HepG2 (cell line): ENCODE measurements around the gene NAGS. TPM values are rescaled to one million over a fixed set of nuclear protein-coding genes. Genes with fewer than 3 reads are reported as not detected.
A peak's percentile ranks its signal among the peaks of the same experiment; 100 is the strongest.

Source experiments
- ATF1 ChIP-seq: IDR thresholded peaks from 2 replicates; pipeline ENCODE4 v1.6.1; 2016; ENCODE audit warnings: mild to moderate bottlenecking, control low read depth
- FOSL2 ChIP-seq: sonication (generic); formaldehyde crosslinking; IDR thresholded peaks from 2 replicates; pipeline ENCODE4 v1.4.0; 2020; ENCODE audit warnings: missing genetic modification reagents
- HDAC2 ChIP-seq: sonication (generic); formaldehyde crosslinking; IDR thresholded peaks from 2 replicates; pipeline ENCODE4 v1.4.0; 2020; ENCODE audit warnings: missing genetic modification reagents
- KDM2A ChIP-seq: sonication (generic); formaldehyde crosslinking; IDR thresholded peaks from 2 replicates; pipeline ENCODE4 v1.4.0; 2020; ENCODE audit warnings: low read depth, missing genetic modification reagents, borderline replicate concordance
- SAP130 ChIP-seq: IDR thresholded peaks from 2 replicates; pipeline ENCODE4 v1.6.1; 2016; ENCODE audit warnings: low read depth
- SOX13 ChIP-seq, 3 experiments: fragments of 450-650 bp in 1 of 3; sonication (generic) in 1 of 3; formaldehyde crosslinking in 1 of 3; IDR thresholded peaks in 2 of 3; conservative IDR thresholded peaks in 1 of 3; 2 replicates each; pipeline versions ENCODE4 v1.5.0 to v1.6.1; 2016 to 2020; ENCODE audit warnings: antibody characterized with exemption in 1 of 3, mild to moderate bottlenecking in 1 of 3, missing compliant biosample characterization in 1 of 3, missing genetic modification reagents in 1 of 3, moderate library complexity in 1 of 3
- YEATS4 ChIP-seq: sonication (generic); formaldehyde crosslinking; IDR thresholded peaks from 2 replicates; pipeline ENCODE4 v1.4.0; 2020; ENCODE audit warnings: missing genetic modification reagents, borderline replicate concordance
- ZFX ChIP-seq: sonication (generic); formaldehyde crosslinking; IDR thresholded peaks from 2 replicates; pipeline ENCODE4 v1.4.0; 2020; ENCODE audit warnings: mild to moderate bottlenecking, low read depth, missing genetic modification reagents, moderate library complexity
- ZNF574 ChIP-seq: sonication (generic); formaldehyde crosslinking; IDR thresholded peaks from 2 replicates; pipeline ENCODE4 v1.4.0; 2020; ENCODE audit warnings: missing genetic modification reagents
- ZSCAN20 ChIP-seq: sonication (generic); formaldehyde crosslinking; IDR thresholded peaks from 2 replicates; pipeline ENCODE4 v1.4.0; 2020; ENCODE audit warnings: missing genetic modification reagents, mild to moderate bottlenecking, borderline replicate concordance
- ZSCAN9 ChIP-seq: IDR thresholded peaks from 2 replicates; pipeline ENCODE4 v1.6.1; 2016; ENCODE audit warnings: borderline replicate concordance
- polyA plus RNA-seq, 8 experiments: library from polyadenylated mRNA; depleted of rRNA in 3 of 8; stranded (reverse) in 7 of 8; unstranded in 1 of 8; fragments of >200 nt; fragmentation: Illumina TruSeq in 4 of 8; extraction: Trizol in 4 of 8; gene quantifications; 2 replicates each; pipeline versions ENCODE4 v1.2.1 to v1.2.3, GENCODE V29; 2011 to 2016; ENCODE audit warnings: low read depth in 4 of 8, missing spikeins in 1 of 8, mixed read lengths in 1 of 8; ENCODE audit not compliant: insufficient read depth in 1 of 8
- total RNA-seq, 5 experiments: library from RNA; depleted of rRNA; stranded (reverse); fragments of >200 nt; fragmentation: Illumina TruSeq; extraction: Trizol; gene quantifications; 2 replicates each; pipeline ENCODE4 v1.2.3, GENCODE V29; 2016; ENCODE audit warnings: low read depth in 1 of 5
- TF ChIP-seq, protein P1 (sequence below), 2 experiments: sonication (generic) in 1 of 2; formaldehyde crosslinking in 1 of 2; IDR thresholded peaks; 2 replicates each; pipeline versions ENCODE4 v1.4.0 to v1.6.1; 2016 to 2020; ENCODE audit warnings: borderline replicate concordance in 1 of 2, low read depth in 1 of 2, mild to moderate bottlenecking in 1 of 2, missing genetic modification reagents in 1 of 2
- TF ChIP-seq, protein P2 (sequence below): sonication (generic); formaldehyde crosslinking; IDR thresholded peaks from 2 replicates; pipeline ENCODE4 v1.5.0; 2020; ENCODE audit warnings: mild to moderate bottlenecking, missing genetic modification reagents, borderline replicate concordance

The NAGS gene
- total and polyA plus RNA-seq, 2 of the 13 experiments (the other 11 are each of a cell fraction or from before 2014, with no cell fraction given): 4.3 to 5.1 TPM

DNA sequence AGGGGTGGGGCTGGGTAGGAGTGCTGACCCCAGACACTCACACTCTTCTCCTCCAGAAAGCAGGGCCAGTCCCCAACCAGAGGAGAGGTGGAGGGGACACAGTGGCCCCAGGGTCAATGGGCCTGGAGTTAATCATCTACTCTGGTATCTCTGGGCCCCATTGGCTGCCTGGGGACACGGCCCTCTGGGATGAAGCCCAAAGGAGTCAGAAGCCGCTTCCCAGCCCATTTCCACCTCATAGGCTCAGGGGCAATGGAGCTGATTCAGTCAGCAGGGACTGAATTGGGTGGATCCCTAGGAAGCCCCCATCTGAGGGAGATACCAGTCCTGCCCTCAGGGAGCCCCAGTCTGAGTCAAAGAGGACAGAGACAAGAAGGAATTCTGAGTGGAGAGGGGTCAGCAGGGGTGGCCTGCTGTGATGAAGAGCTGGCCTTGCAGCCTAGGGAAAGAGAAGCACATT lies 2.9 kb upstream of the NAGS start (continued):
- TF ChIP-seq FOSL2 (CRISPR knock-in tag): peak; percentile 59; the same call in 1 of the 2 replicates
- peak; percentile 77 for TF ChIP-seq ZFX
- TF ChIP-seq, protein P1, sequence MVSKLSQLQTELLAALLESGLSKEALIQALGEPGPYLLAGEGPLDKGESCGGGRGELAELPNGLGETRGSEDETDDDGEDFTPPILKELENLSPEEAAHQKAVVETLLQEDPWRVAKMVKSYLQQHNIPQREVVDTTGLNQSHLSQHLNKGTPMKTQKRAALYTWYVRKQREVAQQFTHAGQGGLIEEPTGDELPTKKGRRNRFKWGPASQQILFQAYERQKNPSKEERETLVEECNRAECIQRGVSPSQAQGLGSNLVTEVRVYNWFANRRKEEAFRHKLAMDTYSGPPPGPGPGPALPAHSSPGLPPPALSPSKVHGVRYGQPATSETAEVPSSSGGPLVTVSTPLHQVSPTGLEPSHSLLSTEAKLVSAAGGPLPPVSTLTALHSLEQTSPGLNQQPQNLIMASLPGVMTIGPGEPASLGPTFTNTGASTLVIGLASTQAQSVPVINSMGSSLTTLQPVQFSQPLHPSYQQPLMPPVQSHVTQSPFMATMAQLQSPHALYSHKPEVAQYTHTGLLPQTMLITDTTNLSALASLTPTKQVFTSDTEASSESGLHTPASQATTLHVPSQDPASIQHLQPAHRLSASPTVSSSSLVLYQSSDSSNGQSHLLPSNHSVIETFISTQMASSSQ (IDR thresholded peaks at IDR 0.05; ENCODE audit: low read depth): peak; percentile 96
- TF ChIP-seq, protein P1 (CRISPR knock-in tag; IDR thresholded peaks at IDR 0.05; ENCODE audit: borderline replicate concordance): peak; percentile 96
- TF ChIP-seq KDM2A (CRISPR knock-in tag): peak; percentile 23; the same call in 1 of the 2 replicates
- no peak for TF ChIP-seq ATF1 (CRISPR knock-in tag)
- peak; percentile 90 for TF ChIP-seq SAP130 (CRISPR knock-in tag)
- peak; percentile 32; the same call in 1 of the 2 replicates for TF ChIP-seq HDAC2 (CRISPR knock-in tag)
- TF ChIP-seq ZSCAN20 (CRISPR knock-in tag): peak; percentile 97
- TF ChIP-seq SOX13 (IDR thresholded peaks at IDR 0.05): no peak
- TF ChIP-seq SOX13 (CRISPR knock-in tag; conservative IDR thresholded peaks at IDR 0.05 in 1 of 2, IDR thresholded peaks at IDR 0.05 in 1 of 2): peak in 1 of 2 experiments; percentile 49; a peak in 1 of 4 replicates
- peak; percentile 51; the same call in 1 of the 2 replicates for TF ChIP-seq ZNF574 (CRISPR knock-in tag)
- peak; percentile 70 for TF ChIP-seq ZSCAN9 (CRISPR knock-in tag)
- TF ChIP-seq, protein P2, sequence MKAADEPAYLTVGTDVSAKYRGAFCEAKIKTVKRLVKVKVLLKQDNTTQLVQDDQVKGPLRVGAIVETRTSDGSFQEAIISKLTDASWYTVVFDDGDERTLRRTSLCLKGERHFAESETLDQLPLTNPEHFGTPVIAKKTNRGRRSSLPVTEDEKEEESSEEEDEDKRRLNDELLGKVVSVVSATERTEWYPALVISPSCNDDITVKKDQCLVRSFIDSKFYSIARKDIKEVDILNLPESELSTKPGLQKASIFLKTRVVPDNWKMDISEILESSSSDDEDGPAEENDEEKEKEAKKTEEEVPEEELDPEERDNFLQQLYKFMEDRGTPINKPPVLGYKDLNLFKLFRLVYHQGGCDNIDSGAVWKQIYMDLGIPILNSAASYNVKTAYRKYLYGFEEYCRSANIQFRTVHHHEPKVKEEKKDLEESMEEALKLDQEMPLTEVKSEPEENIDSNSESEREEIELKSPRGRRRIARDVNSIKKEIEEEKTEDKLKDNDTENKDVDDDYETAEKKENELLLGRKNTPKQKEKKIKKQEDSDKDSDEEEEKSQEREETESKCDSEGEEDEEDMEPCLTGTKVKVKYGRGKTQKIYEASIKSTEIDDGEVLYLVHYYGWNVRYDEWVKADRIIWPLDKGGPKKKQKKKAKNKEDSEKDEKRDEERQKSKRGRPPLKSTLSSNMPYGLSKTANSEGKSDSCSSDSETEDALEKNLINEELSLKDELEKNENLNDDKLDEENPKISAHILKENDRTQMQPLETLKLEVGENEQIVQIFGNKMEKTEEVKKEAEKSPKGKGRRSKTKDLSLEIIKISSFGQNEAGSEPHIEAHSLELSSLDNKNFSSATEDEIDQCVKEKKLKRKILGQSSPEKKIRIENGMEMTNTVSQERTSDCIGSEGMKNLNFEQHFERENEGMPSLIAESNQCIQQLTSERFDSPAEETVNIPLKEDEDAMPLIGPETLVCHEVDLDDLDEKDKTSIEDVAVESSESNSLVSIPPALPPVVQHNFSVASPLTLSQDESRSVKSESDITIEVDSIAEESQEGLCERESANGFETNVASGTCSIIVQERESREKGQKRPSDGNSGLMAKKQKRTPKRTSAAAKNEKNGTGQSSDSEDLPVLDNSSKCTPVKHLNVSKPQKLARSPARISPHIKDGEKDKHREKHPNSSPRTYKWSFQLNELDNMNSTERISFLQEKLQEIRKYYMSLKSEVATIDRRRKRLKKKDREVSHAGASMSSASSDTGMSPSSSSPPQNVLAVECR (CRISPR knock-in tag): peak; percentile 15; the same call in 1 of the 2 replicates
- 0 out of 2 replicates have a peak, but pooled peaks have one; percentile 29 for TF ChIP-seq YEATS4
